OCI-LY1 (cell line): Measurements from ENCODE around the gene OR52N1.

ENCODE experiments used
- H2AFZ ChIP-seq: fragments of 200-600 bp; sonication (generic), shearing (Covaris generic); 2 replicates; pipeline ENCODE4 v1.6.0; 2014; ENCODE audit warnings: antibody characterized with exemption, mild to moderate bottlenecking, low read length
- H3F3A ChIP-seq: fragments of 200-600 bp; sonication (generic), shearing (Covaris generic); 2 replicates; pipeline ENCODE4 v1.6.0; 2014; ENCODE audit warnings: mild to moderate bottlenecking, antibody characterized with exemption, low read length, moderate library complexity; ENCODE audit not compliant: insufficient read depth
- H3K27ac ChIP-seq: fragments of 200-600 bp; sonication (generic); 2 replicates; pipeline ENCODE4 v1.5.1; 2014; ENCODE audit warnings: low read length, mixed run types, mild to moderate bottlenecking, low read depth; ENCODE audit not compliant: poor library complexity, severe bottlenecking
- H3K27me3 ChIP-seq: fragments of 200-600 bp; sonication (generic); 2 replicates; pipeline ENCODE4 v1.6.0; 2014; ENCODE audit warnings: antibody characterized with exemption, mild to moderate bottlenecking, low read length, moderate library complexity; ENCODE audit not compliant: insufficient read depth
- H3K36me3 ChIP-seq: fragments of 200-600 bp; sonication (generic); 2 replicates; pipeline ENCODE4 v1.6.1; 2014; ENCODE audit warnings: mild to moderate bottlenecking, antibody characterized with exemption, low read length, moderate library complexity, mixed read lengths; ENCODE audit not compliant: insufficient read depth
- H3K4me1 ChIP-seq: fragments of 200-600 bp; sonication (generic); 2 replicates; pipeline ENCODE4 v1.5.1; 2014; ENCODE audit warnings: mild to moderate bottlenecking, low read length, moderate library complexity; ENCODE audit not compliant: insufficient read depth, severe bottlenecking
- H3K4me2 ChIP-seq: fragments of 200-600 bp; sonication (generic), shearing (Covaris generic); 2 replicates; pipeline ENCODE4 v1.6.1; 2014; ENCODE audit warnings: low read length
- H3K4me3 ChIP-seq: fragments of 200-600 bp; sonication (generic); 2 replicates; pipeline ENCODE4 v1.5.1; 2014; ENCODE audit warnings: low read length, low read depth, mild to moderate bottlenecking, mixed read lengths; ENCODE audit not compliant: poor library complexity, severe bottlenecking
- H3K79me2 ChIP-seq: fragments of 200-600 bp; shearing (Covaris generic); 2 replicates; pipeline ENCODE4 v1.6.1; 2016; ENCODE audit warnings: mixed run types, low read length, mixed read lengths; ENCODE audit not compliant: insufficient read depth
- H3K9ac ChIP-seq: fragments of 200-600 bp; sonication (generic), shearing (Covaris generic); 2 replicates; pipeline ENCODE4 v1.6.1; 2014; ENCODE audit warnings: mild to moderate bottlenecking, low read length, mixed read lengths
- H3K9me2 ChIP-seq: fragments of 200-600 bp; sonication (generic), shearing (Covaris generic); 2 replicates; pipeline ENCODE4 v1.6.1; 2014; ENCODE audit warnings: low read depth, mild to moderate bottlenecking, low read length, mixed read lengths
- H3K9me3 ChIP-seq: fragments of 200-600 bp; shearing (Covaris generic); 2 replicates; pipeline ENCODE4 v1.6.1; 2014; ENCODE audit warnings: low read length, mixed read lengths
- H4K20me1 ChIP-seq: fragments of 200-600 bp; sonication (generic), shearing (Covaris generic); 2 replicates; pipeline ENCODE4 v1.6.0; 2016; ENCODE audit warnings: mild to moderate bottlenecking, low read length; ENCODE audit not compliant: insufficient read depth
- CTCF ChIP-seq: fragments of 200-600 bp; sonication (generic), shearing (Covaris generic); IDR thresholded peaks from 2 replicates; pipeline ENCODE4 v1.5.1; 2017; ENCODE audit warnings: mild to moderate bottlenecking, antibody characterized with exemption, low read length, moderate library complexity, mixed read lengths
- EZH2 ChIP-seq: fragments of 200-600 bp; sonication (generic), shearing (Covaris generic); IDR thresholded peaks from 2 replicates; pipeline ENCODE4 v1.8.0; 2017; ENCODE audit warnings: borderline replicate concordance, mixed run types, mild to moderate bottlenecking, antibody characterized with exemption, low read length, moderate library complexity, mixed read lengths

OR52N1 gene

GRCh38 chr11:5809905-5810795 is 19.1 kb upstream of the OR52N1 start:
- TF ChIP-seq CTCF, result no peak
- TF ChIP-seq EZH2, result no peak
- no peaks in the 10 kb centered on the region for H3K4me1 ChIP-seq
- no peaks in the 10 kb centered on the region for H3K79me2 ChIP-seq
- no peak overlapping the region for H3K4me2 ChIP-seq
- no peak overlapping the region for H2AFZ ChIP-seq
- no peaks in the 10 kb centered on the region for H3K9me3 ChIP-seq
- no peaks in the 10 kb centered on the region for H3K36me3 ChIP-seq
- no peak overlapping the region for H3K9ac ChIP-seq
- no peaks in the 10 kb centered on the region for H3K9me2 ChIP-seq
- H3F3A ChIP-seq, result no peaks in the 10 kb centered on the region
- no peak overlapping the region for H3K27ac ChIP-seq
- no peak overlapping the region for H3K4me3 ChIP-seq
- no peaks in the 10 kb centered on the region for H3K27me3 ChIP-seq
- no peaks in the 10 kb centered on the region for H4K20me1 ChIP-seq

- no peaks in the 10 kb centered on the region for H3K9me2 ChIP-seq
- no peak overlapping the region for H3K9ac ChIP-seq
- H3K36me3 ChIP-seq, result no peaks in the 10 kb centered on the region
- no peaks in the 10 kb centered on the region for H3K79me2 ChIP-seq
- H2AFZ ChIP-seq, result no peak overlapping the region
- no peak overlapping the region for H3K27ac ChIP-seq
- no peaks in the 10 kb centered on the region for H3F3A ChIP-seq
- H4K20me1 ChIP-seq, result no peaks in the 10 kb centered on the region
- no peaks in the 10 kb centered on the region for H3K27me3 ChIP-seq
- H3K4me2 ChIP-seq, result no peak overlapping the region
- TF ChIP-seq EZH2 (no peak), CTCF (no peak)
- H3K4me3 ChIP-seq, result no peak overlapping the region
- H3K4me1 ChIP-seq, result no peaks in the 10 kb centered on the region
- no peaks in the 10 kb centered on the region for H3K9me3 ChIP-seq
These were observed 18.1 kb upstream of the OR52N1 start for GRCh38 chr11:5809122-5809519.

GRCh38 chr11:5808500-5809121 is 17.5 kb upstream of the OR52N1 start, which contains the start of gene OR52N2:
TSS of gene OR52N2 (plus strand) at chr11:5808924. CDS start at chr11:5820336, 11,412 bp downstream.
- H3K79me2 ChIP-seq, result no peaks in the 10 kb centered on the region
- no peaks in the 10 kb centered on the region for H3K27me3 ChIP-seq
- H3K9ac ChIP-seq, result no peak within 1 kb of the TSS
- no peak within 1 kb of the TSS for H3K27ac ChIP-seq
- H3F3A ChIP-seq, result no peaks in the 10 kb centered on the region
- H3K4me3 ChIP-seq, result no peak within 1 kb of the TSS
- H3K4me1 ChIP-seq, result no peaks in the 10 kb centered on the region
- no peaks in the 10 kb centered on the region for H3K9me2 ChIP-seq
- no peak within 1 kb of the TSS for H2AFZ ChIP-seq
- no peaks in the 10 kb centered on the region for H4K20me1 ChIP-seq
- no peaks in the 10 kb centered on the region for H3K9me3 ChIP-seq
- TF ChIP-seq CTCF (peak; percentile 77), EZH2 (no peak)
- H3K36me3 ChIP-seq, result no peaks in the 10 kb centered on the region
- H3K4me2 ChIP-seq, result no peak within 1 kb of the TSS
